Endothelial cell of umbilical vein (primary cell): Measurements from ENCODE around the gene CELSR3. TPM values are rescaled to one million over a fixed set of nuclear protein-coding genes. Genes with fewer than 3 reads are reported as not detected.

Experiments used
- BruUV-seq: library from RNA; stranded (reverse); fragments of 400-500 nt; replicated peaks from 2 replicates; lab custom pipeline; 2021; lab: Mats Ljungman, UMichigan
- CTCF ChIA-PET: fragments of 300-600, 350-600 bp; sonication (Branson Sonifier 250); formaldehyde crosslinking; loops from one replicate; lab custom pipeline; 2021; ENCODE audit warnings: antibody characterized with exemption, inconsistent platforms; lab: Charles Lee
- POLR2A ChIA-PET: fragments of 300-600, 350-600 bp; sonication (Branson Sonifier 250); formaldehyde crosslinking; loops from one replicate; lab custom pipeline; 2021; ENCODE audit warnings: antibody characterized with exemption, inconsistent platforms; lab: Charles Lee
- DNase-seq: peaks from one replicate; pipeline ENCODE4 v3.0.0-alpha.2; 2011; ENCODE audit warnings: low read depth, low spot score
- FAIRE-seq: peaks from 2 replicates; lab custom pipeline; 2011; peaks lifted over from hg19 to GRCh38; lab: Jason Lieb, UNC
- H2AFZ ChIP-seq: 2 replicates; pipeline ENCODE4 v1.6.0; 2012; ENCODE audit warnings: low read depth, low read length, control low read depth, inconsistent platforms
- H3K27ac ChIP-seq: 2 replicates; pipeline ENCODE4 v1.5.1; 2011; ENCODE audit warnings: low read depth, mild to moderate bottlenecking, control low read depth, low read length, moderate library complexity; ENCODE audit not compliant: insufficient read depth
- H3K27me3 ChIP-seq, 2 experiments: 2 replicates each; pipeline versions ENCODE4 v1.6.0 to v1.6.1; 2011; ENCODE audit warnings: low read length in 2 of 2, mixed read lengths in 1 of 2; ENCODE audit not compliant: control insufficient read depth in 2 of 2, insufficient read depth in 2 of 2
- H3K36me3 ChIP-seq, 2 experiments: 2 replicates in 1 of 2; 3 replicates in 1 of 2; pipeline ENCODE4 v1.5.1; 2011; ENCODE audit warnings: low read length in 2 of 2, mild to moderate bottlenecking in 1 of 2, moderate library complexity in 1 of 2; ENCODE audit not compliant: control insufficient read depth in 2 of 2, insufficient read depth in 2 of 2; ENCODE audit errors: extremely low read depth in 1 of 2
- H3K4me1 ChIP-seq: 3 replicates; pipeline ENCODE4 v1.5.1; 2011; ENCODE audit warnings: mild to moderate bottlenecking, low read length; ENCODE audit not compliant: control insufficient read depth, insufficient read depth; ENCODE audit errors: extremely low read depth
- H3K4me2 ChIP-seq: 2 replicates; pipeline ENCODE4 v1.6.1; 2011; ENCODE audit warnings: low read length, control low read depth, mixed read lengths; ENCODE audit not compliant: insufficient read depth
- H3K4me3 ChIP-seq, 3 experiments: fragments of 200-600 bp in 1 of 3; sonication (generic), shearing (Covaris generic) in 1 of 3; replicated peaks in 1 of 3; 2 replicates each; pipeline ENCODE4 v1.5.1; 2011 to 2016; ENCODE audit warnings: control low read depth in 3 of 3, low read length in 3 of 3, mild to moderate bottlenecking in 2 of 3, inconsistent platforms in 1 of 3, low read depth in 1 of 3, moderate library complexity in 1 of 3; ENCODE audit not compliant: insufficient read depth in 1 of 3
- H3K79me2 ChIP-seq: 2 replicates; pipeline ENCODE4 v1.6.0; 2012; ENCODE audit warnings: low read length, inconsistent platforms; ENCODE audit not compliant: control insufficient read depth, insufficient read depth
- H3K9ac ChIP-seq: replicated peaks from 2 replicates; pipeline ENCODE3; 2011; ENCODE audit warnings: low read length, control low read depth; ENCODE audit not compliant: insufficient read depth; ENCODE audit errors: extremely low read depth
- H3K9me1 ChIP-seq: replicated peaks from 3 replicates; pipeline ENCODE4 v1.6.0; 2011; ENCODE audit warnings: mild to moderate bottlenecking, low read length; ENCODE audit not compliant: control insufficient read depth, insufficient read depth; ENCODE audit errors: extremely low read depth
- H3K9me3 ChIP-seq: replicated peaks from 2 replicates; pipeline ENCODE4 v1.5.1; 2012; ENCODE audit warnings: low read length, inconsistent platforms; ENCODE audit not compliant: control insufficient read depth, insufficient read depth
- H4K20me1 ChIP-seq: replicated peaks from 2 replicates; pipeline ENCODE3; 2011; ENCODE audit warnings: mild to moderate bottlenecking, low read length; ENCODE audit not compliant: control insufficient read depth, insufficient read depth; ENCODE audit errors: extremely low read depth
- EZH2 ChIP-seq: IDR thresholded peaks from 2 replicates; pipeline ENCODE4 v1.6.1; 2012; ENCODE audit warnings: borderline replicate concordance, low read depth, mild to moderate bottlenecking, moderate library complexity, low read length, inconsistent platforms; ENCODE audit not compliant: severe bottlenecking
- POLR2AphosphoS5 ChIP-seq: IDR thresholded peaks from 2 replicates; pipeline ENCODE4 v1.6.1; 2012; ENCODE audit warnings: low read depth, mild to moderate bottlenecking, control low read depth, low read length, moderate library complexity; ENCODE audit not compliant: insufficient read depth
- dilution Hi-C: fragments of 300-500 bp; cut with MboI; formaldehyde crosslinking; loops from one replicate; pipeline ENCODE4 v1.15.0; 2019; ENCODE audit warnings: low sequenced_read_pairs; ENCODE audit not compliant: extremely low pct_ligation_motif_present
- intact Hi-C: fragments of 100-400 bp; cut with micrococcal nuclease; formaldehyde crosslinking; loops from one replicate; pipeline ENCODE4 v1.10.0; 2022
- polyA plus RNA-seq, 4 experiments: library from polyadenylated mRNA; depleted of rRNA in 3 of 4; stranded (reverse) in 3 of 4; unstranded in 1 of 4; fragments of >200 nt; gene quantifications; 2 replicates each; pipeline versions ENCODE4 v1.2.1 to v1.2.3, GENCODE V29; 2011 to 2012; ENCODE audit warnings: missing spikeins in 1 of 4
- total RNA-seq: library from RNA; stranded (reverse); gene quantifications from 2 replicates; pipeline ENCODE4 v1.2.3, GENCODE V29; 2021
- TF ChIP-seq, protein P1 (sequence below): IDR thresholded peaks from 2 replicates; pipeline ENCODE4 v1.6.1; 2011; ENCODE audit not compliant: insufficient read depth, insufficient read length

CELSR3 gene
- total and polyA plus RNA-seq, 2 donors (not counting 3 experiments of a cell fraction or from before 2014, with no cell fraction given): 0.25 to 0.71 TPM

- peak; percentile 47 for FAIRE-seq
- H3K9me1 ChIP-seq: no peaks in the 10 kb centered on the region
- H3K27me3 ChIP-seq: no peaks in the 10 kb centered on the region
- H3K9me3 ChIP-seq: no peaks in the 10 kb centered on the region
- POLR2A ChIA-PET: no interaction called here
- H3K4me3 ChIP-seq: no peak overlapping the region
- intact Hi-C loops: loop anchor here (1.0 to 2.0 kb wide), 2 partner anchors 52 to 221 kb away; partner anchors contain the start of gene SLC26A6
- TF ChIP-seq POLR2AphosphoS5 (peak; percentile 26), EZH2 (no peak)
- TF ChIP-seq, protein P1, sequence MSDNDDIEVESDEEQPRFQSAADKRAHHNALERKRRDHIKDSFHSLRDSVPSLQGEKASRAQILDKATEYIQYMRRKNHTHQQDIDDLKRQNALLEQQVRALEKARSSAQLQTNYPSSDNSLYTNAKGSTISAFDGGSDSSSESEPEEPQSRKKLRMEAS: no peak
- CTCF ChIA-PET: interaction anchor here (0.7 to 1.6 kb wide), 10 partner anchors 9 to 413 kb away, joined by 3 to 7 read pairs (median 4); partner anchors contain the start of gene IP6K2
- H3K79me2 ChIP-seq: peaks cover 2% of the 10 kb centered on the region
- dilution Hi-C loops: no loop called here
- H3K27ac ChIP-seq: no peak overlapping the region
- BruUV-seq: no TSS peak
- H3K4me2 ChIP-seq: peak overlapping the region; percentile 63
- no peak for DNase-seq
- no peak overlapping the region for H2AFZ ChIP-seq
- H4K20me1 ChIP-seq: no peaks in the 10 kb centered on the region
- no peak overlapping the region for H3K9ac ChIP-seq
- peaks cover 14% of the 10 kb centered on the region for H3K4me1 ChIP-seq
- peaks cover 13 to 37% of the 10 kb centered on the region in 2 experiments for H3K36me3 ChIP-seq
These were observed 24.0 kb upstream of the CELSR3 start for GRCh38 chr3:48686538-48687219.
